Esophagus muscularis mucosa (tissue), 4 donors: ENCODE measurements around the gene PRDM16. TPM values are rescaled to one million over a fixed set of nuclear protein-coding genes. Genes with fewer than 3 reads are reported as not detected.

Source experiments
- DNase-seq: peaks from one replicate; pipeline ENCODE4 v3.0.0-alpha.2; 2017; ENCODE audit errors: extremely low spot score
- H3K27ac ChIP-seq, 4 donors: fragments of 200-600 bp; sonication (generic); replicated peaks in 1 of 4; 1 replicate in 3 of 4; 2 replicates in 1 of 4; pipeline ENCODE4 v1.5.1; 2016 to 2019; ENCODE audit warnings: mild to moderate bottlenecking in 1 of 4
- H3K27me3 ChIP-seq, 4 donors: fragments of 200-600 bp; sonication (generic); one replicate each; pipeline versions ENCODE4 v1.5.1 to v1.6.0; 2016 to 2019
- H3K36me3 ChIP-seq, 4 donors: fragments of 200-600 bp; sonication (generic); one replicate each; pipeline ENCODE4 v1.5.1; 2016 to 2019
- H3K4me1 ChIP-seq, 4 donors: fragments of 200-600 bp; sonication (generic); one replicate each; pipeline ENCODE4 v1.5.1; 2016 to 2019
- H3K4me3 ChIP-seq, 4 donors: fragments of 200-600 bp; sonication (generic); 1 replicate in 2 of 4; 2 replicates in 2 of 4; pipeline ENCODE4 v1.5.1; 2016 to 2019; ENCODE audit warnings: mild to moderate bottlenecking in 4 of 4, moderate library complexity in 1 of 4
- H3K9me3 ChIP-seq, 4 donors: fragments of 200-600 bp; sonication (generic); 1 replicate in 3 of 4; 2 replicates in 1 of 4; pipeline ENCODE4 v1.5.1; 2016 to 2019
- EP300 ChIP-seq: sonication (generic); formaldehyde crosslinking; IDR thresholded peaks from one replicate; pipeline ENCODE4 v1.6.1; 2017; ENCODE audit warnings: antibody characterized with exemption
- POLR2A ChIP-seq: fragments of 450-650 bp; IDR thresholded peaks from one replicate; pipeline ENCODE4 v1.6.1; 2017; ENCODE audit warnings: antibody characterized with exemption, moderate library complexity, mild to moderate bottlenecking, low read depth
- POLR2AphosphoS5 ChIP-seq, 2 donors: sonication (generic); formaldehyde crosslinking; IDR thresholded peaks; one replicate each; pipeline ENCODE4 v1.6.1; 2017; ENCODE audit warnings: antibody characterized with exemption in 2 of 2
- WGBS: methylation state at CpG from one replicate; pipeline ENCODE4 v1.1.5; 2018; 5-methylcytosine and 5-hydroxymethylcytosine counted together
- intact Hi-C: fragments of 100-400 bp; cut with DNase I; formaldehyde crosslinking; loops from one replicate; pipeline ENCODE4 v1.15.1; 2023
- total RNA-seq, 4 donors: library from RNA; depleted of rRNA; stranded (reverse); fragments of >200 nt; gene quantifications; one replicate each; pipeline versions ENCODE4 v1.1.0 to v1.2.1, GENCODE V29; 2016
- TF ChIP-seq, protein P1 (sequence below), 3 experiments: fragments of 200-600 bp in 2 of 3; fragments of 450-650 bp in 1 of 3; sonication (generic) in 2 of 3; IDR thresholded peaks; one replicate each; pipeline ENCODE4 v1.5.1; 2017 to 2019; ENCODE audit warnings: antibody characterized with exemption in 3 of 3, mild to moderate bottlenecking in 2 of 3, moderate library complexity in 1 of 3

The PRDM16 gene
- total RNA-seq, 4 donors from 2014 or later = 1.2 to 4.4 (median 2.2) TPM

DNA sequence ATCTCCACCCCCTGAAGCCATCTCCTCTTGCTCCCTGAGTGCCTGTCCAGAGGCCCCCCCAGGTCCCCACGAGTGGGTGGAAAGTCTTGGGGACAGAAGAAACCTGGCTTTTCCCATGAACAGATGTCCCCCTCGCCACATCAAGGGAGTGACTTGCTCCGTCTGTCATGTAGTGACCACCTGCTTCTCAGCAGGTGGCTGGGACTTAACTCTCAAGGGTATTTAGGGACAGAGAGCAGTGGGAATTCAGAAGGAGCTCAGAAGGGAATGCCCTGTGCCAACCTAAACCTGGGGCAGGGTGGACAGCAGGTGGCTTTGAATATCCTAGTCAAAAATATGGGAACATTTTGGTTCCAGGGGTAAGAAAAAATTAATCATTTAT lies 139.8 kb downstream of the PRDM16 start:
- H3K4me3 ChIP-seq = no peak overlapping the region
- intact Hi-C loops = no loop called here
- WGBS = 78% methylated on average over 3 of the region's 3 CpGs
- no peak for DNase-seq
- no peak overlapping the region for H3K27ac ChIP-seq
- peaks cover 0 to 30% (median 0%) of the 10 kb centered on the region in 4 donors for H3K27me3 ChIP-seq
- H3K9me3 ChIP-seq = no peaks in the 10 kb centered on the region
- H3K36me3 ChIP-seq = no peaks in the 10 kb centered on the region
- no peak for TF ChIP-seq EP300
- TF ChIP-seq POLR2A = no peak
- TF ChIP-seq POLR2AphosphoS5 (IDR thresholded peaks at IDR 0.05) = no peak
- TF ChIP-seq, protein P1, sequence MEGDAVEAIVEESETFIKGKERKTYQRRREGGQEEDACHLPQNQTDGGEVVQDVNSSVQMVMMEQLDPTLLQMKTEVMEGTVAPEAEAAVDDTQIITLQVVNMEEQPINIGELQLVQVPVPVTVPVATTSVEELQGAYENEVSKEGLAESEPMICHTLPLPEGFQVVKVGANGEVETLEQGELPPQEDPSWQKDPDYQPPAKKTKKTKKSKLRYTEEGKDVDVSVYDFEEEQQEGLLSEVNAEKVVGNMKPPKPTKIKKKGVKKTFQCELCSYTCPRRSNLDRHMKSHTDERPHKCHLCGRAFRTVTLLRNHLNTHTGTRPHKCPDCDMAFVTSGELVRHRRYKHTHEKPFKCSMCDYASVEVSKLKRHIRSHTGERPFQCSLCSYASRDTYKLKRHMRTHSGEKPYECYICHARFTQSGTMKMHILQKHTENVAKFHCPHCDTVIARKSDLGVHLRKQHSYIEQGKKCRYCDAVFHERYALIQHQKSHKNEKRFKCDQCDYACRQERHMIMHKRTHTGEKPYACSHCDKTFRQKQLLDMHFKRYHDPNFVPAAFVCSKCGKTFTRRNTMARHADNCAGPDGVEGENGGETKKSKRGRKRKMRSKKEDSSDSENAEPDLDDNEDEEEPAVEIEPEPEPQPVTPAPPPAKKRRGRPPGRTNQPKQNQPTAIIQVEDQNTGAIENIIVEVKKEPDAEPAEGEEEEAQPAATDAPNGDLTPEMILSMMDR (IDR thresholded peaks at IDR 0.05) = no peak
- H3K4me1 ChIP-seq = peaks cover 0 to 3% (median 0%) of the 10 kb centered on the region in 4 donors

DNA sequence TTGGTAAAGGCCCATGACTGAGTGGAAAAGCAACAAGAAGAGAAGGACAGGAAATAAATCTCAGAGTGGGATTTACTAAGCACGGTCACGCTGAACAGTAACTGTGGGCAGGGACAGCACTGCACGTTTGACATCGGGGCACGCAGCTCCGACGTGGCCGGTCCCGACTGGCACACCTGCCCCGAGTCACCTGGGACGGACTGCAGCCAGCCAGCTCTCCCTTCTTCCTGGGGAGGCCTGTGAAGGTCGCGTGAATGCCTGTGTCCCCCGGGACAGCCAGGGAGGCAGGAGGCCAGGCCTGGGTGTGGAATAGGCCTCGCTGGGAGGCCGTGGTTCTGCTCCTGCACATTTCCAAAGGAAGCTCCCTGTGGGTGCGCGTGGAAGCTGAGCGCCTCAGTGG lies 140.2 kb downstream of the PRDM16 start:
- no peak overlapping the region for H3K27ac ChIP-seq
- WGBS = 89% methylated on average over 15 of the region's 19 CpGs
- no peak overlapping the region for H3K4me3 ChIP-seq
- no peaks in the 10 kb centered on the region for H3K36me3 ChIP-seq
- DNase-seq = no peak
- no peaks in the 10 kb centered on the region for H3K9me3 ChIP-seq
- H3K4me1 ChIP-seq = peaks cover 0 to 5% (median 0%) of the 10 kb centered on the region in 4 donors
- TF ChIP-seq POLR2A (no peak), EP300 (no peak), POLR2AphosphoS5 (IDR thresholded peaks at IDR 0.05) (no peak)
- TF ChIP-seq, protein P1 (IDR thresholded peaks at IDR 0.05) = no peak
- peaks cover 0 to 30% (median 0%) of the 10 kb centered on the region in 4 donors for H3K27me3 ChIP-seq
- intact Hi-C loops = no loop called here

DNA sequence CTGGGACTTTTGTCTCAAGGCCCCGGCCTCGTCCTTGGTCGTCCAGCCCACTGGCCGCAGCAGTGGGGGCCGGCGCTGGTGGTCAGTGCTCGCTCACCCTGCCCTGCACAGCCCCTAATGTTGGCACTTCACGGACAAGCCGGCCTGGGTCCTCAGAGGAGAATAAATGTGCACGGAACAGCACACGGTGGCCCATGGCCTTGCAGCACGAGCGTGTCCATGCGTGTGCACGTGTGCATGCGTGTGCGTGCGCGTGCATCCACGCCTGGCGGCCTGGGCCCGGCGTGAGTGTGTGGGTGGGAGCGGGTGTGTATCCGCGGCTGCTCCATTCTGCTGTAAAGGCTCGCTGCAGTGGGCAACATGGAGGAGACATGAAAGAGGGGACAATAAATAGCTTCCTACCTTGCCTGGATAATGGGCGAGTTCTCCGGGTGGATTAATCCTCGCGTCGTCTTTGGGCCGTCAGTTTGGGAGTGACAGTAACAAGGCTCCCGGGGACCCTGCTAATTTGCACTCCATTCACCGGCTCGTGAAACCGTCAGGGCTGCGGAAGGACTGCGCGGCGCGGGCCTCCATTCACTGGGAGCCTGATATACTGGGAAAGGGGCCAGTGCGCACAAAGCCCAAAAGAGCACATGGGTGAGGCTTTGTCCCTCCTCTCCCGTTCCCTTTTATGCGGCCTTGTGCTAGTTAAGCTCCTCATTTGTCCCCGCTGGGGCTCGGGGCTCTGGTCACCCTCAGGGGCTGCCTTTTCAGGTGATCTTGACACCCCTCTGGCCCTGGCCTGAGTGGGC lies 142.8 kb downstream of the PRDM16 start:
- H3K9me3 ChIP-seq = no peaks in the 10 kb centered on the region
- H3K4me1 ChIP-seq = peaks cover 0 to 5% (median 2%) of the 10 kb centered on the region in 4 donors
- H3K27ac ChIP-seq = no peak overlapping the region
- intact Hi-C loops = no loop called here
- 92% methylated on average over 44 of the region's 47 CpGs for WGBS
- DNase-seq = no peak
- H3K36me3 ChIP-seq = no peaks in the 10 kb centered on the region
- TF ChIP-seq EP300 (no peak), POLR2A (no peak), POLR2AphosphoS5 (IDR thresholded peaks at IDR 0.05) (no peak)
- TF ChIP-seq, protein P1 (IDR thresholded peaks at IDR 0.05) = no peak
- H3K4me3 ChIP-seq = no peak overlapping the region
- H3K27me3 ChIP-seq = peaks cover 0 to 45% (median 0%) of the 10 kb centered on the region in 4 donors

DNA sequence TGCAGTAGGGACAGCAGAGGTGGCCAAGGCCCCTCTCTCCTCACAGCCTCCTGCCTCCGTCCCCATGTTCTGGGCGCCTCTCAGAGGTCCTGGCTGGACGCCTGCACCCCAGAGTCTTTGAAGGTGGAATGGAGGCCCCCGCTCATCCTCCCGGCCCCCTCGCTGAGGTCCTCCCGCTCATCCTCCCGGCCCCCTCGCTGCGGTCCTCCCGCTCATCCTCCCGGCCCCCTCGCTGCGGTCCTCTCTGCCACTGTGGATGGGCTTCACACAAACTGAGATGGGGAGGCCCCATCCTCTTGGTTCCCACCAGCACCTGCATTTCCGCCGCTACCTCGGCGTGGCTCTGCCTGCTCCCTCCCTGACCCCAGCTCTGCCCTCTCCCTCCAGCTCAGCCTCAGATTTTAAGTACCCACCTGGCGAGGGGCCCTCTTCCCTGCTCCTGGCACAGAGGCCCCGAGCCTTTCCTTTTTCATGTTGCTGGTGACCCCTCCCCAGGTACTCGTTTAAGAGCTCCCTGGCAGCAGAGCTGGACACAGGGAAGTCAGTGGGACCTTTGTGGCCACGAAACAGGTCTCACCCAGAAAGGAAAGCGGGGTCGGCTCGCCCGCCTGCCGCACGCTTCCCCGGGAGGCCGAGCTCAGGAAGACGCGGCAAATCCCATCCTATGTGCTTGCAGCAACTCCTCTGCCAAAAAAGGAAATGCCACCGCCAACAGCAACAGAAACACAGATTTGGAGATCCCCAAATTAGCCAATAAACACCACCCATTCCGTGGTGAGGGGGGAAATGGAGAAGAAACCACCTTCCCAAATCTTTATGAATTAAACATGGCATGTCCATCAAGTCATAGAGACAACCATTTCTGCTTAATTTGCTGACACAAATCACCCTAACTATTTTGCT lies 143.7 kb downstream of the PRDM16 start:
- 93% methylated on average over 25 of the region's 34 CpGs for WGBS

DNA sequence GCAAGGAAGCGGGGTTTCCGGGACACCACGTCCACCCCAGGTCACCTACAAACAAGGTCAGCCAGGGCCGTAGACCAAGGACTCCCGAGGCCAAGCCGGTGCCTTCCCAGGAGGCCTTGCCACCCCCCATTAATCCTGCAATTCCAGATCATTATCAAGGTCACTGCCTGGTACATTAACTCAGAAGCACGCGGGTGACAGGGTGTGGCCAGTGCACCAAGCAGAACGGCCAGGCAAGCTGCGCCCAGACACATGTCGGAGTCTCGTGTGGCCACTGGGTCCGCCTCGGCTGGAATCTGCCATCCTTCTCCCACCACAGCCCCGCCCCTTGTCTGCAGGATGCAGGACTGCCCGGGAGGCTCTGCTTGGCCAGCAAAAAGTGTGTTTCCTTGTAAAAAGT lies 144.7 kb downstream of the PRDM16 start:
- Histone ChIP-seq H3K36me3 (no peaks in the 10 kb centered on the region), H3K4me1 (peaks cover 7 to 23% (median 10%) of the 10 kb centered on the region in 4 donors), H3K9me3 (no peaks in the 10 kb centered on the region), H3K27me3 (peaks cover 0 to 62% (median 3%) of the 10 kb centered on the region in 4 donors), H3K4me3 (no peak overlapping the region), H3K27ac (no peak overlapping the region)
- no peak for TF ChIP-seq POLR2AphosphoS5 (IDR thresholded peaks at IDR 0.05)
- TF ChIP-seq EP300 = no peak
- TF ChIP-seq POLR2A = no peak
- TF ChIP-seq, protein P1 (IDR thresholded peaks at IDR 0.05) = no peak
- intact Hi-C loops = no loop called here
- WGBS = 67% methylated on average over 11 of the region's 16 CpGs
- no peak for DNase-seq

More for the DNA sequence above, 143.7 kb downstream of the PRDM16 start:
- no peak for DNase-seq
- H3K36me3 ChIP-seq = no peaks in the 10 kb centered on the region
- no peak overlapping the region for H3K4me3 ChIP-seq
- no peaks in the 10 kb centered on the region for H3K9me3 ChIP-seq
- peaks cover 0 to 13% (median 4%) of the 10 kb centered on the region in 4 donors for H3K4me1 ChIP-seq
- peaks cover 0 to 54% (median 0%) of the 10 kb centered on the region in 4 donors for H3K27me3 ChIP-seq
- TF ChIP-seq EP300 = no peak
- H3K27ac ChIP-seq = no peak overlapping the region
- intact Hi-C loops = no loop called here
